Stimulated activated naive CD8-positive, alpha-beta T cell treated with anti-CD3 and anti-CD28 coated beads, Interleukin-15, amount 100 ng/mL, for 72 hours (primary cell): Measurements from ENCODE around the gene HOXB5.

Experiments used
- ATAC-seq: fragments of 150-1000 bp; cut with Tn5 transposase; 2 replicates; pipeline ENCODE4 v1.10.0; 2021; ENCODE audit warnings: mild to moderate bottlenecking, moderate library complexity
- DNase-seq, 2 donors: peaks; one replicate each; pipeline ENCODE4 v3.0.0; 2021 to 2022
- H3K27ac Mint-ChIP-seq, 2 donors: one replicate each; pipeline ENCODE4 v1.8.0; 2022; ENCODE audit warnings: mild to moderate bottlenecking in 2 of 2, mixed read lengths in 2 of 2, moderate library complexity in 2 of 2
- H3K27me3 Mint-ChIP-seq: one replicate; pipeline ENCODE4 v1.8.0; 2022; ENCODE audit warnings: mixed read lengths
- H3K4me1 Mint-ChIP-seq: one replicate; pipeline ENCODE4 v1.8.0; 2022; ENCODE audit warnings: mild to moderate bottlenecking, mixed read lengths
- H3K4me3 Mint-ChIP-seq, 2 donors: one replicate each; pipeline ENCODE4 v1.8.0; 2022; ENCODE audit warnings: mild to moderate bottlenecking in 2 of 2, mixed read lengths in 2 of 2, moderate library complexity in 1 of 2
- H3K9me3 Mint-ChIP-seq, 2 donors: one replicate each; pipeline ENCODE4 v1.8.0; 2022; ENCODE audit warnings: mixed read lengths in 2 of 2

The HOXB5 gene

GRCh38 chr17:48623583-48623982 is 30.0 kb upstream of the HOXB5 start:
- no peak for ATAC-seq
- H3K4me1 Mint-ChIP-seq: peaks cover 34% of the 10 kb centered on the region
- H3K4me3 Mint-ChIP-seq: no peak overlapping the region

GRCh38 chr17:48622857-48623256 is 29.3 kb upstream of the HOXB5 start:
- ATAC-seq: no peak
- Mint-ChIP-seq H3K4me3 (no peak overlapping the region), H3K27ac (no peak overlapping the region)

More at GRCh38 chr17:48623583-48623982, 30.0 kb upstream of the HOXB5 start:
- peaks cover 94% of the 10 kb centered on the region for H3K27me3 Mint-ChIP-seq
- no peaks in the 10 kb centered on the region for H3K9me3 Mint-ChIP-seq
- no peak for DNase-seq
- H3K27ac Mint-ChIP-seq: no peak overlapping the region

GRCh38 chr17:48621410-48622392 is 28.1 kb upstream of the HOXB5 start:
- H3K4me3 Mint-ChIP-seq: no peak overlapping the region
- H3K4me1 Mint-ChIP-seq: peaks cover 41% of the 10 kb centered on the region
- H3K27me3 Mint-ChIP-seq: peaks cover 94% of the 10 kb centered on the region
- ATAC-seq (no peak), DNase-seq (no peak)
- H3K27ac Mint-ChIP-seq: no peak overlapping the region
- H3K9me3 Mint-ChIP-seq: no peaks in the 10 kb centered on the region

More at GRCh38 chr17:48622857-48623256, 29.3 kb upstream of the HOXB5 start:
- Mint-ChIP-seq H3K27me3 (peaks cover 94% of the 10 kb centered on the region), H3K9me3 (no peaks in the 10 kb centered on the region), H3K4me1 (peaks cover 35% of the 10 kb centered on the region)
- DNase-seq: no peak

GRCh38 chr17:48620461-48621139 is 27.0 kb upstream of the HOXB5 start:
- DNase-seq: no peak
- Mint-ChIP-seq H3K27ac (no peak overlapping the region), H3K9me3 (no peaks in the 10 kb centered on the region), H3K27me3 (peaks cover 96% of the 10 kb centered on the region), H3K4me1 (peaks cover 36% of the 10 kb centered on the region), H3K4me3 (no peak overlapping the region)
- no peak for ATAC-seq

- DNase-seq (no peak), ATAC-seq (no peak)
- Mint-ChIP-seq H3K4me1 (peaks cover 37% of the 10 kb centered on the region), H3K9me3 (no peaks in the 10 kb centered on the region), H3K27ac (no peak overlapping the region), H3K27me3 (peaks cover 99% of the 10 kb centered on the region), H3K4me3 (peak overlapping the region in 1 of 2 donors; percentile 61)
Measured at GRCh38 chr17:48619826-48620449, 26.4 kb upstream of the HOXB5 start.

GRCh38 chr17:48618256-48618896 is 24.8 kb upstream of the HOXB5 start:
- Mint-ChIP-seq H3K9me3 (no peaks in the 10 kb centered on the region), H3K4me3 (peak overlapping the region; percentile 63 to 64), H3K27ac (no peak overlapping the region), H3K27me3 (peaks cover 100% of the 10 kb centered on the region), H3K4me1 (peaks cover 52% of the 10 kb centered on the region)
- DNase-seq (peak; percentile 78 to 79), ATAC-seq (peak; percentile 72)

GRCh38 chr17:48617471-48618255 is 24.1 kb upstream of the HOXB5 start:
- H3K4me3 Mint-ChIP-seq: no peak overlapping the region
- H3K27me3 Mint-ChIP-seq: peaks cover 100% of the 10 kb centered on the region
- DNase-seq (no peak), ATAC-seq (no peak)
- no peak overlapping the region for H3K27ac Mint-ChIP-seq
- H3K4me1 Mint-ChIP-seq: peaks cover 59% of the 10 kb centered on the region
- H3K9me3 Mint-ChIP-seq: no peaks in the 10 kb centered on the region

GRCh38 chr17:48616717-48617470 is 23.3 kb upstream of the HOXB5 start:
- Mint-ChIP-seq H3K27ac (no peak overlapping the region), H3K4me3 (no peak overlapping the region), H3K4me1 (peaks cover 66% of the 10 kb centered on the region), H3K9me3 (no peaks in the 10 kb centered on the region), H3K27me3 (peaks cover 100% of the 10 kb centered on the region)
- DNase-seq: no peak
- ATAC-seq: no peak

GRCh38 chr17:48615963-48616716 is 22.6 kb upstream of the HOXB5 start:
- Mint-ChIP-seq H3K27ac (no peak overlapping the region), H3K4me3 (no peak overlapping the region), H3K9me3 (no peaks in the 10 kb centered on the region), H3K4me1 (peaks cover 74% of the 10 kb centered on the region), H3K27me3 (peaks cover 100% of the 10 kb centered on the region)
- ATAC-seq: no peak
- no peak for DNase-seq

GRCh38 chr17:48615047-48615962 is 21.7 kb upstream of the HOXB5 start, which contains the start of gene HOXB8:
HOXB8 (minus strand) TSS chr17:48615292; CDS start chr17:48614704, 588 bp downstream.
- DNase-seq (no peak), ATAC-seq (no peak)
- no peaks in the 10 kb centered on the region for H3K9me3 Mint-ChIP-seq
- H3K4me1 Mint-ChIP-seq: peaks cover 79% of the 10 kb centered on the region
- peak within 1 kb of the TSS in 1 of 2 donors; percentile 81 for H3K27ac Mint-ChIP-seq
- H3K4me3 Mint-ChIP-seq: peak within 1 kb of the TSS; percentile 77 to 89
- peaks cover 98% of the 10 kb centered on the region for H3K27me3 Mint-ChIP-seq

GRCh38 chr17:48613862-48614694 is 20.5 kb upstream of the HOXB5 start:
- peak overlapping the region in 1 of 2 donors; percentile 81 for H3K27ac Mint-ChIP-seq
- H3K4me1 Mint-ChIP-seq: peaks cover 71% of the 10 kb centered on the region
- H3K9me3 Mint-ChIP-seq: no peaks in the 10 kb centered on the region
- no peak for DNase-seq
- peaks cover 96% of the 10 kb centered on the region for H3K27me3 Mint-ChIP-seq
- peak overlapping the region; percentile 77 to 89 for H3K4me3 Mint-ChIP-seq
- no peak for ATAC-seq
